PC-9 (cell line): ENCODE results near the gene CIART. TPM values are rescaled to one million over a fixed set of nuclear protein-coding genes. Genes with fewer than 3 reads are reported as not detected.

Experiments used
- BruUV-seq: library from RNA; stranded (reverse); fragments of 400-500 nt; replicated peaks from 2 replicates; lab custom pipeline; 2021; lab: Mats Ljungman, UMichigan
- CTCF ChIA-PET: fragments of 300-600 bp; sonication (Branson Sonifier 250); formaldehyde crosslinking; loops from one replicate; lab custom pipeline; 2022; ENCODE audit warnings: antibody characterized with exemption; lab: Charles Lee
- POLR2A ChIA-PET: fragments of 300-600 bp; sonication (Branson Sonifier 250); formaldehyde crosslinking; loops from one replicate; lab custom pipeline; 2022; ENCODE audit warnings: antibody characterized with exemption; ENCODE audit not compliant: unreplicated experiment; lab: Charles Lee
- DNase-seq, 2 experiments: peaks; one replicate each; pipeline versions ENCODE4 v3.0.0 to v3.0.0-alpha.2; 2015 to 2022; ENCODE audit warnings: mixed read lengths in 1 of 2
- H2AFZ ChIP-seq: fragments of 200-600 bp; sonication (generic); 2 replicates; pipeline ENCODE4 v1.8.1; 2017; ENCODE audit warnings: antibody characterized with exemption
- H3F3A ChIP-seq: fragments of 200-600 bp; sonication (generic); 2 replicates; pipeline ENCODE4 v1.8.1; 2017; ENCODE audit warnings: antibody characterized with exemption, mild to moderate bottlenecking, low read depth; ENCODE audit not compliant: insufficient read depth
- H3K27ac ChIP-seq: fragments of 200-600 bp; sonication (generic); 2 replicates; pipeline ENCODE4 v1.6.1; 2016; ENCODE audit warnings: mixed run types
- H3K27me3 ChIP-seq: fragments of 200-600 bp; sonication (generic); 2 replicates; pipeline ENCODE4 v1.6.1; 2016; ENCODE audit warnings: low read depth, mixed run types; ENCODE audit not compliant: insufficient read depth
- H3K36me3 ChIP-seq: fragments of 200-600 bp; sonication (generic); 2 replicates; pipeline ENCODE4 v1.6.1; 2016; ENCODE audit warnings: low read depth, mixed run types
- H3K4me1 ChIP-seq: fragments of 200-600 bp; sonication (generic); replicated peaks from 2 replicates; pipeline ENCODE4 v1.6.1; 2016; ENCODE audit warnings: mixed run types; ENCODE audit not compliant: insufficient read depth
- H3K4me2 ChIP-seq: fragments of 200-600 bp; sonication (generic); 2 replicates; pipeline ENCODE4 v1.6.1; 2017; ENCODE audit warnings: mixed run types
- H3K4me3 ChIP-seq: fragments of 200-600 bp; sonication (generic); 2 replicates; pipeline ENCODE4 v1.6.1; 2016; ENCODE audit warnings: mixed run types
- H3K79me2 ChIP-seq: fragments of 200-600 bp; sonication (generic); 2 replicates; pipeline ENCODE4 v1.6.1; 2017; ENCODE audit warnings: low read depth, mixed run types
- H3K9me2 ChIP-seq: fragments of 200-600 bp; sonication (generic); 2 replicates; pipeline ENCODE4 v1.8.1; 2017; ENCODE audit warnings: mild to moderate bottlenecking; ENCODE audit not compliant: insufficient read depth
- H3K9me3 ChIP-seq: fragments of 200-600 bp; sonication (generic); 2 replicates; pipeline ENCODE4 v1.8.1; 2016; ENCODE audit warnings: low read depth; ENCODE audit not compliant: insufficient read depth
- H4K20me1 ChIP-seq: fragments of 200-600 bp; sonication (generic); 2 replicates; pipeline ENCODE4 v1.8.1; 2017; ENCODE audit not compliant: insufficient read depth
- EZH2 ChIP-seq: fragments of 200-600 bp; sonication (generic); IDR thresholded peaks from 2 replicates; pipeline ENCODE4 v1.8.0; 2017; ENCODE audit warnings: antibody characterized with exemption, low read depth
- intact Hi-C: fragments of 100-400 bp; cut with micrococcal nuclease; formaldehyde crosslinking; loops from one replicate; pipeline ENCODE4 v1.10.0; 2022; ENCODE audit not compliant: unreplicated experiment
- total RNA-seq: library from RNA; stranded (reverse); gene quantifications from 2 replicates; pipeline ENCODE4 v1.2.3, GENCODE V29; 2021
- TF ChIP-seq, protein P1 (sequence below): fragments of 200-600 bp; sonication (generic); conservative IDR thresholded peaks from 2 replicates; pipeline ENCODE4 v1.6.1; 2017; ENCODE audit warnings: mixed run types, antibody characterized with exemption, mild to moderate bottlenecking, moderate library complexity

Gene CIART
- total RNA-seq, 1 experiment from 2014 or later = 16.6 TPM

DNA sequence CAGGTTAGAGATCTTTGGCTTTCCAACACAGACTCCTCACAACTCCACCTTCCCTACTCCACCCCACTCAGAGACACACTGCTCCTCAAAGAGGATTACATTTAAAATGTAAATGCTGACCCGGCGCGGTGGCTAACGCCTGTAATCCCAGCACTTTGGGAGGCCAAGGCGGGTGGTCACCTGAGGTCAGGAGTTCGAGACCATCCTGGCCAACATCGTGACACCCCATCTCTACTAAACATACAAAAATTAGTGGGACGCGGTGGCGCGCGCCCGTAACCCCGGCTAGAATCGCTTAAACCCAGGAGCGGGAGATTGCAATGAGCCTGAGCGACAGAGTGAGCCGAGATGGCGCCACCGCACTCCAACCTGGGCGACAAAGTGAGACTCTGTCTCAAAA is 44.6 kb upstream of the CIART start:
- ChIA-PET CTCF (no interaction called here), POLR2A (no interaction called here)
- no TSS peak for BruUV-seq
- H3F3A ChIP-seq = peaks cover 30% of the 10 kb centered on the region
- H3K27me3 ChIP-seq = no peaks in the 10 kb centered on the region
- H2AFZ ChIP-seq = no peak overlapping the region
- no peak for DNase-seq
- H3K4me3 ChIP-seq = no peak overlapping the region
- H4K20me1 ChIP-seq = no peaks in the 10 kb centered on the region; the same call in 1 of the 2 replicates
- peaks cover 32% of the 10 kb centered on the region for H3K79me2 ChIP-seq
- TF ChIP-seq EZH2 = no peak
- TF ChIP-seq, protein P1, sequence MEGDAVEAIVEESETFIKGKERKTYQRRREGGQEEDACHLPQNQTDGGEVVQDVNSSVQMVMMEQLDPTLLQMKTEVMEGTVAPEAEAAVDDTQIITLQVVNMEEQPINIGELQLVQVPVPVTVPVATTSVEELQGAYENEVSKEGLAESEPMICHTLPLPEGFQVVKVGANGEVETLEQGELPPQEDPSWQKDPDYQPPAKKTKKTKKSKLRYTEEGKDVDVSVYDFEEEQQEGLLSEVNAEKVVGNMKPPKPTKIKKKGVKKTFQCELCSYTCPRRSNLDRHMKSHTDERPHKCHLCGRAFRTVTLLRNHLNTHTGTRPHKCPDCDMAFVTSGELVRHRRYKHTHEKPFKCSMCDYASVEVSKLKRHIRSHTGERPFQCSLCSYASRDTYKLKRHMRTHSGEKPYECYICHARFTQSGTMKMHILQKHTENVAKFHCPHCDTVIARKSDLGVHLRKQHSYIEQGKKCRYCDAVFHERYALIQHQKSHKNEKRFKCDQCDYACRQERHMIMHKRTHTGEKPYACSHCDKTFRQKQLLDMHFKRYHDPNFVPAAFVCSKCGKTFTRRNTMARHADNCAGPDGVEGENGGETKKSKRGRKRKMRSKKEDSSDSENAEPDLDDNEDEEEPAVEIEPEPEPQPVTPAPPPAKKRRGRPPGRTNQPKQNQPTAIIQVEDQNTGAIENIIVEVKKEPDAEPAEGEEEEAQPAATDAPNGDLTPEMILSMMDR = no peak
- no peak overlapping the region for H3K4me2 ChIP-seq
- no peaks in the 10 kb centered on the region for H3K36me3 ChIP-seq
- intact Hi-C loops = no loop called here
- no peaks in the 10 kb centered on the region for H3K9me3 ChIP-seq
- no peaks in the 10 kb centered on the region for H3K9me2 ChIP-seq
- H3K4me1 ChIP-seq = peaks cover 21% of the 10 kb centered on the region
- H3K27ac ChIP-seq = no peak overlapping the region

DNA sequence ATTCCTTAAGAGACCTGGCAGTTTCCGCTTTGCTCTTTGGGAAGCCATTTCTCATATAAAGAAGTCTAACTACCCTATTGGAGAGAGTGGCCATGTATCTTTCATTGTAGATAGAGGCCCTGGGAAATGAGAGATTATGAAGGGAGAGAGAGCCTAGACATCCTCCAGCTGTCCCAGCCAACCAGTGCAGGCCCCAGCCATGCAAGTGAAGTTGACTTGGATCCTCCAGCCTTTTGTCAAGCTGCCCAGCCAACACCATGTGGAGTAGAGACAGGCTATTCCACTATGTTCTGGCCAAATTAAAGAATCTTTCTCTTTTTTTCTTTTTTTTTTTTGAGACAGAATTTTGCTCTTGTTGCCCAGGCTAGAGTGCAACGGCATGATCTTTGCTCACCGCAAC is 39.4 kb upstream of the CIART start:
- TF ChIP-seq, protein P1 = no peak
- no peak for TF ChIP-seq EZH2
- Histone ChIP-seq H3K4me1 (no peaks in the 10 kb centered on the region), H3K9me3 (no peaks in the 10 kb centered on the region), H2AFZ (no peak overlapping the region), H3K4me2 (no peak overlapping the region), H3K36me3 (no peaks in the 10 kb centered on the region), H4K20me1 (no peaks in the 10 kb centered on the region), H3K79me2 (no peaks in the 10 kb centered on the region), H3K27ac (no peak overlapping the region), H3K9me2 (no peaks in the 10 kb centered on the region), H3K27me3 (no peaks in the 10 kb centered on the region), H3K4me3 (no peak overlapping the region), H3F3A (no peaks in the 10 kb centered on the region)
- ChIA-PET CTCF (no interaction called here), POLR2A (no interaction called here)
- no peak for DNase-seq
- no TSS peak for BruUV-seq
- intact Hi-C loops = no loop called here

DNA sequence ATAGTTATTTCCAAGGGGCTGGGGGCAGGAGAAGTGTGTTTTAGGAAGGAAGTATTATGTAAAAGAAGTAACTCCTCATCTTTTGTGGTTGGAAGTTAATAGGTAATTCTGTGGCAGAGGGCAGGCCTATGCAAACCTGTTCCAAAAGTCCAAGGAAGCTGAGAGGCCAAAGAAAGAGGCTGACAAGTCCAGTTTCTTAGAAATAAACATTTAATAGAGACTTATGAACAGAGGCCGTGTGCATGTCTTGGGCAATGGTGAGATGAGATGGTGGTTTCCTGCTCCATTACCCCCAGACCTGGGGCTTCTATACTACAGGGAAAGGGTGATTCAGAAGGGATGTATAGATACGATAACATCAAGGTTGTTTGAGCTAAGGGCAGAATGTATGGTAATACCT is 32.4 kb upstream of the CIART start:
- no TSS peak for BruUV-seq
- intact Hi-C loops = loop anchor here (10.0 kb wide), 2 partner anchors 115 to 725 kb away; partner anchors contain the start of genes CERS2 and RPRD2
- POLR2A ChIA-PET = interaction anchor here (0.6 kb wide), 1 partner anchor 800 kb away, joined by 8 read pairs; no protein-coding TSS in a partner anchor
- Histone ChIP-seq H3K4me1 (no peaks in the 10 kb centered on the region), H3K27ac (no peak overlapping the region), H3K27me3 (no peaks in the 10 kb centered on the region), H3K79me2 (no peaks in the 10 kb centered on the region), H4K20me1 (no peaks in the 10 kb centered on the region), H3K36me3 (no peaks in the 10 kb centered on the region), H3K9me2 (no peaks in the 10 kb centered on the region), H3K4me2 (no peak overlapping the region), H3K9me3 (no peaks in the 10 kb centered on the region), H2AFZ (no peak overlapping the region), H3K4me3 (no peak overlapping the region), H3F3A (no peaks in the 10 kb centered on the region; the same call in 1 of the 2 replicates)
- CTCF ChIA-PET = no interaction called here
- no peak for DNase-seq
- TF ChIP-seq, protein P1 = no peak
- TF ChIP-seq EZH2 = no peak
